OCI-LY3 (cell line): ENCODE results near the gene C19orf53.

Experiments
- H2AFZ ChIP-seq: fragments of 200-600, 300-600 bp; shearing (Covaris generic); 2 replicates; pipeline ENCODE4 v1.6.0; 2014; ENCODE audit warnings: antibody characterized with exemption, low read depth, low read length
- H3K27ac ChIP-seq: fragments of 200-600, 300-600 bp; sonication (generic); 2 replicates; pipeline ENCODE4 v1.5.1; 2014; ENCODE audit warnings: mild to moderate bottlenecking, low read length, moderate library complexity, mixed read lengths
- H3K27me3 ChIP-seq: fragments of 200-600, 300-600 bp; sonication (generic); 2 replicates; pipeline ENCODE4 v1.6.1; 2014; ENCODE audit warnings: low read depth, low read length, mixed read lengths
- H3K36me3 ChIP-seq: fragments of 200-600, 300-600 bp; sonication (generic); replicated peaks from 2 replicates; pipeline ENCODE3; 2014; ENCODE audit warnings: low read depth, low read length, mixed read lengths
- H3K4me1 ChIP-seq: fragments of 300-600, 200-600 bp; sonication (generic); 2 replicates; pipeline ENCODE4 v1.6.1; 2014; ENCODE audit warnings: low read length, mixed read lengths
- H3K4me2 ChIP-seq: fragments of 200-600, 300-600 bp; sonication (generic); 2 replicates; pipeline ENCODE4 v1.6.1; 2014; ENCODE audit warnings: low read length, mixed read lengths
- H3K4me3 ChIP-seq: fragments of 300-600, 200-600 bp; sonication (generic); 2 replicates; pipeline ENCODE4 v1.5.1; 2014; ENCODE audit warnings: antibody characterized with exemption, mild to moderate bottlenecking, low read length, moderate library complexity
- H3K79me2 ChIP-seq: fragments of 300-600, 200-600 bp; shearing (Covaris generic); 2 replicates; pipeline ENCODE4 v1.6.1; 2014; ENCODE audit warnings: mild to moderate bottlenecking, low read length, mixed read lengths
- H3K9ac ChIP-seq: fragments of 300-600, 200-600 bp; shearing (Covaris generic); 2 replicates; pipeline ENCODE4 v1.6.0; 2014; ENCODE audit warnings: mild to moderate bottlenecking, low read length, moderate library complexity
- H3K9me3 ChIP-seq: fragments of 200-600, 300-600 bp; shearing (Covaris generic); 2 replicates; pipeline ENCODE4 v1.6.1; 2014; ENCODE audit warnings: low read length, mixed read lengths; ENCODE audit not compliant: insufficient read depth
- H4K20me1 ChIP-seq: fragments of 200-600, 300-600 bp; sonication (generic); 2 replicates; pipeline ENCODE4 v1.6.1; 2016; ENCODE audit warnings: low read length, mixed read lengths; ENCODE audit not compliant: insufficient read depth
- CTCF ChIP-seq: fragments of 200-600, 300-600 bp; sonication (generic); IDR thresholded peaks from 2 replicates; pipeline ENCODE4 v1.5.1; 2014; ENCODE audit warnings: antibody characterized with exemption, low read length, low read depth
- EZH2phosphoT487 ChIP-seq: fragments of 200-600 bp; shearing (Covaris generic); IDR thresholded peaks from 2 replicates; pipeline ENCODE4 v1.6.1; 2018; ENCODE audit warnings: antibody characterized with exemption, mixed run types, low read depth

The C19orf53 gene

GRCh38 chr19:13794398-13794756, 20.1 kb downstream of the C19orf53 start:
- H3K27ac ChIP-seq = no peak overlapping the region
- H2AFZ ChIP-seq = peak overlapping the region; percentile 60
- peaks cover 20% of the 10 kb centered on the region for H3K4me1 ChIP-seq
- TF ChIP-seq EZH2phosphoT487 (no peak), CTCF (no peak)
- H3K9me3 ChIP-seq = no peaks in the 10 kb centered on the region
- H3K79me2 ChIP-seq = peaks cover 26% of the 10 kb centered on the region
- H3K4me3 ChIP-seq = peak overlapping the region; percentile 77
- no peaks in the 10 kb centered on the region for H3K36me3 ChIP-seq
- H3K4me2 ChIP-seq = peak overlapping the region; percentile 84
- H3K9ac ChIP-seq = peak overlapping the region; percentile 66
- H3K27me3 ChIP-seq = no peaks in the 10 kb centered on the region
- no peaks in the 10 kb centered on the region for H4K20me1 ChIP-seq

DNA sequence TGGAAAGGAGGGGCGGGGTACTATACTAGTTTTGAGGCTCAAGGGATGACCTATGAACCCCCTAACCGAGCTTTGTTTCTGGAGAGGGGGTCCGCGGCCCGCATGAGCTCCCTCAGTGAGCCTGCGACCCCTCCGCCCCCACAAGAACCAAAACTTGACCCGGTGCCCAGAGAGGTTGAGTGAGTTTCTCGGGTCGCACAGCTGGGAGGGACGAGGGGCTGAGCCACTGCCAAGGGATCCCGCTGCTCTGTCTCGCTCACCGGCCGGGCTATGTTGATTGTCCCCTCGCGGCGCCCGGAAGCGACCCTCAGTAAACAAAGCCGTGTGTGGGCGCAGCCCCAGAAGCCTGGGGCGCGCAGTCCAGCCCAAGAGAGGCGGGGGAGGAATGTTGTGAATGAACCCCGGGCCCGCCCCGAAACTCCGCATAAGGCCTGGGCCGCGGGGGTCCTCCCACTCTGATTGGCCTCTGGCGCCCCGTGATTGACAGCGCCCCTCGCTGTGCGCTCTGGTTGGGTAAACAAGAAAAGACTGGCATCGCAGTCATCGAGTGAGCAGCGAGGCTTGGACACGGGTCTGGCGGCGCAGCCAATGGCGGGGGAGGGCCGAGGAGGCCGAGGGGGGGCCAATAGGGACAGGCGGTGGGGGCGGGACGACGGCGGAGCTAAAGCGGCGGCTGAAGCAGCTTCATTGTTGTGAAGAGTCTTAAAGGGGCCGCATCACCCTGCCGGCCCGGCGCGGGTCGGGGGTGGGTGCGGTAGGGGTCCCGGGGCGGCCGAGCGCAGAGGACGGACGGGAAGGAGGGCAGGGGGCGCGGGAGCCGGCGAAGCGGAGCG, 20.7 kb downstream of the C19orf53 start, which contains the start of gene ZSWIM4:
TSS of gene ZSWIM4 (plus strand) at position 687 of the 833 bp plus-strand sequence. CDS start 206 bp downstream, outside the sequence.
- Histone ChIP-seq H3K79me2 (peaks cover 26% of the 10 kb centered on the region), H3K4me3 (peak within 1 kb of the TSS; percentile 91), H3K36me3 (peaks cover 5% of the 10 kb centered on the region), H3K4me1 (peaks cover 20% of the 10 kb centered on the region), H3K27me3 (no peaks in the 10 kb centered on the region), H3K9me3 (no peaks in the 10 kb centered on the region), H4K20me1 (no peaks in the 10 kb centered on the region), H2AFZ (peak within 1 kb of the TSS; percentile 71), H3K4me2 (peak within 1 kb of the TSS; percentile 94), H3K27ac (peak within 1 kb of the TSS; percentile 74), H3K9ac (peak within 1 kb of the TSS; percentile 98)
- TF ChIP-seq EZH2phosphoT487 = no peak
- no peak for TF ChIP-seq CTCF

DNA sequence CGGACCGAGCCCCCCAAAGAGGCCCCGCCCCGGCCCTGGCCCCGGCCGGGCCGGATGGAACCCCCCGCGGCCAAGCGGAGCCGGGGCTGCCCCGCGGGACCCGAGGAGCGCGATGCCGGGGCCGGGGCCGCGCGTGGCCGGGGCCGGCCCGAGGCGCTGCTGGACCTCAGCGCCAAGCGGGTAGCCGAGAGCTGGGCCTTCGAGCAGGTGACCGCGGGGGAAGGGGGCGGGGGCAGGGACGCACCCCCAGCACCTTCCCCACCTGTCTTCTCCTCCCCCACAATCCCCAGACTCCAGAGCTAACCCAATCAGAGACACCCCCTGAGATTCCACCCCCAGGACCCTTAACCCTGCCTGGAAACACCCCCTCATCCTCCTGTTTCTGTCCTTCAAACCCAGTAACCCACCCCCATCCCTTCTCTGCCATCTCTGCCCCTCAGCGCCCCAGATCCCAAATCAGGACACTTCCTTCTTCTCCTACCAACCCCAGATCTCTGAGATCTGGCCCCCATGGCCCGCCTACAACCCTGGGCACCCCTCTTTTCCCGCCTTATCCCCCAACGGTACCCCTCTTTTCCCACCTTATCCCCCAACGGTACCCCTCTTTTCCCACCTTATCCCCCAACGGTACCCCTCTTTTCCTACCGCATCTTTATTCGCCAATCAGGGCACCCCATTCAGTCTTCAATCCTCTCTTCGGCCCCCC, 21.5 kb downstream of the C19orf53 start:
- H3K9me3 ChIP-seq = no peaks in the 10 kb centered on the region
- H4K20me1 ChIP-seq = no peaks in the 10 kb centered on the region
- peak overlapping the region; percentile 71 for H2AFZ ChIP-seq
- H3K4me2 ChIP-seq = peak overlapping the region; percentile 94
- peaks cover 6% of the 10 kb centered on the region for H3K36me3 ChIP-seq
- H3K27ac ChIP-seq = peak overlapping the region; percentile 74
- peak overlapping the region; percentile 91 for H3K4me3 ChIP-seq
- peaks cover 26% of the 10 kb centered on the region for H3K79me2 ChIP-seq
- peak overlapping the region; percentile 98 for H3K9ac ChIP-seq
- peaks cover 20% of the 10 kb centered on the region for H3K4me1 ChIP-seq
- no peak for TF ChIP-seq CTCF
- TF ChIP-seq EZH2phosphoT487 = no peak
- no peaks in the 10 kb centered on the region for H3K27me3 ChIP-seq

- no peak overlapping the region for H2AFZ ChIP-seq
These were observed 22.2 kb downstream of the C19orf53 start for GRCh38 chr19:13796301-13797057.

More at GRCh38 chr19:13796301-13797057, 22.2 kb downstream of the C19orf53 start:
- Histone ChIP-seq H3K9me3 (no peaks in the 10 kb centered on the region), H3K79me2 (peaks cover 26% of the 10 kb centered on the region), H3K4me2 (peak overlapping the region; percentile 94), H4K20me1 (no peaks in the 10 kb centered on the region), H3K4me1 (peaks cover 20% of the 10 kb centered on the region), H3K9ac (peak overlapping the region; percentile 98), H3K36me3 (peaks cover 12% of the 10 kb centered on the region), H3K27me3 (no peaks in the 10 kb centered on the region), H3K27ac (peak overlapping the region; percentile 74), H3K4me3 (peak overlapping the region; percentile 91)
- TF ChIP-seq EZH2phosphoT487 (no peak), CTCF (peak; percentile 9; the same call in 1 of the 2 replicates)
